Retinal pigment epithelial cell (primary cell): ENCODE results near the gene PARD3.

ENCODE experiments used
- DNase-seq: peaks from one replicate; pipeline ENCODE4 v3.0.0-alpha.2; 2010; ENCODE audit warnings: low read depth
- H3K4me3 ChIP-seq: 2 replicates; pipeline ENCODE4 v1.5.1; 2011; ENCODE audit warnings: mild to moderate bottlenecking, low read length, control low read depth, moderate library complexity
- CTCF ChIP-seq: conservative IDR thresholded peaks from 2 replicates; pipeline ENCODE4 v1.5.1; 2011; ENCODE audit warnings: low read depth, low read length, control low read depth, inconsistent platforms

The PARD3 gene

GRCh38 chr10:34337917-34338316 lies 477.2 kb downstream of the PARD3 start:
- no peak for TF ChIP-seq CTCF
- DNase-seq: no peak
- no peak overlapping the region for H3K4me3 ChIP-seq

GRCh38 chr10:34335960-34336690 lies 479.0 kb downstream of the PARD3 start:
- no peak for TF ChIP-seq CTCF
- no peak for DNase-seq
- no peak overlapping the region for H3K4me3 ChIP-seq

- no peak for TF ChIP-seq CTCF
- H3K4me3 ChIP-seq: no peak overlapping the region
- DNase-seq: no peak
Observed at GRCh38 chr10:34334908-34335307, 480.2 kb downstream of the PARD3 start.

- DNase-seq: no peak
- no peak for TF ChIP-seq CTCF
- no peak overlapping the region for H3K4me3 ChIP-seq
Observed at GRCh38 chr10:34333513-34333912, 481.6 kb downstream of the PARD3 start.

GRCh38 chr10:34327184-34327583 lies 487.9 kb downstream of the PARD3 start:
- no peak for TF ChIP-seq CTCF
- DNase-seq: no peak
- no peak overlapping the region for H3K4me3 ChIP-seq

GRCh38 chr10:34323192-34323591 lies 491.9 kb downstream of the PARD3 start:
- no peak for DNase-seq
- no peak for TF ChIP-seq CTCF
- no peak overlapping the region for H3K4me3 ChIP-seq

- no peak for TF ChIP-seq CTCF
- H3K4me3 ChIP-seq: no peak overlapping the region
- no peak for DNase-seq
Observed at GRCh38 chr10:34320265-34320664, 494.8 kb downstream of the PARD3 start.
